K562 (cell line): Measurements from ENCODE around the gene RUNX1.

Source experiments
- BACH1 ChIP-seq: fragments of 200-800 bp; sonication (Bioruptor generic); IDR thresholded peaks from 2 replicates; pipeline ENCODE4 v1.6.1; 2016; ENCODE audit warnings: missing genetic modification characterization, missing compliant biosample characterization
- HES1 ChIP-seq: fragments of 450-650 bp; IDR thresholded peaks from 2 replicates; pipeline ENCODE4 v1.6.1; 2016; ENCODE audit warnings: low read depth, mild to moderate bottlenecking, moderate library complexity
- HMG20A ChIP-seq: fragments of 450-650 bp; formaldehyde crosslinking; conservative IDR thresholded peaks from 2 replicates; pipeline ENCODE4 v1.4.0; 2020; ENCODE audit warnings: mild to moderate bottlenecking, mixed read lengths
- JUND ChIP-seq, 2 experiments: IDR thresholded peaks; 2 replicates in 1 of 2; 3 replicates in 1 of 2; pipeline ENCODE4 v1.6.1; 2011; ENCODE audit warnings: borderline replicate concordance in 2 of 2, low read depth in 2 of 2, low read length in 2 of 2, improper control_type of control experiment in 1 of 2, missing biosample characterization in 1 of 2, missing genetic modification characterization in 1 of 2, missing genetic modification reagents in 1 of 2
- NFYB ChIP-seq: IDR thresholded peaks from 2 replicates; pipeline ENCODE4 v1.6.1; 2011; ENCODE audit warnings: mild to moderate bottlenecking, moderate library complexity; ENCODE audit not compliant: insufficient read length; ENCODE audit errors: extremely low read depth
- PTBP1 ChIP-seq: fragments of 200-400 bp; formaldehyde crosslinking; IDR thresholded peaks from 2 replicates; pipeline ENCODE4 v1.6.1; 2017; ENCODE audit warnings: low read depth, low read length
- SMC3 ChIP-seq: conservative IDR thresholded peaks from 2 replicates; pipeline ENCODE4 v1.6.1; 2011; ENCODE audit warnings: low read depth, low read length, improper control_type of control experiment; ENCODE audit not compliant: insufficient read depth
- TEAD4 ChIP-seq, 2 experiments: sonication (generic) in 1 of 2; formaldehyde crosslinking in 1 of 2; IDR thresholded peaks; 2 replicates each; pipeline versions ENCODE4 v1.6.1 to v1.8.0; 2012 to 2022; ENCODE audit warnings: borderline replicate concordance in 1 of 2, inconsistent platforms in 1 of 2, low read length in 1 of 2, mild to moderate bottlenecking in 1 of 2, missing genetic modification reagents in 1 of 2
- UBTF ChIP-seq, 2 experiments: IDR thresholded peaks; 2 replicates each; pipeline ENCODE4 v1.6.1; 2012; ENCODE audit warnings: improper control_type of control experiment in 2 of 2, low read depth in 2 of 2, low read length in 2 of 2, borderline replicate concordance in 1 of 2

GRCh38 chr21:35004314-35004713 lies 44.8 kb downstream of the RUNX1 start:
- TF ChIP-seq BACH1 (no peak), JUND (IDR thresholded peaks at IDR 0.05; ENCODE audit: borderline replicate concordance, low read depth, low read length) (no peak), JUND (tag; IDR thresholded peaks at IDR 0.05; ENCODE audit: borderline replicate concordance, low read depth, low read length) (no peak), NFYB (no peak), UBTF (IDR thresholded peaks at IDR 0.05; ENCODE audit: borderline replicate concordance in 1 of 2, low read depth in 2 of 2, low read length in 2 of 2) (no peak), TEAD4 (IDR thresholded peaks at IDR 0.05; ENCODE audit: low read length) (no peak), TEAD4 (CRISPR knock-in tag; IDR thresholded peaks at IDR 0.05; ENCODE audit: borderline replicate concordance) (no peak), HES1 (no peak), PTBP1 (no peak), SMC3 (no peak), HMG20A (CRISPR knock-in tag) (no peak)
